Nephron (organoid): Measurements from ENCODE around the gene MICALL1.

ENCODE experiments used
- H3K27ac Mint-ChIP-seq, 3 experiments: 2 replicates each; pipeline ENCODE4 v1.8.0; 2020; ENCODE audit warnings: mixed read lengths in 3 of 3, mild to moderate bottlenecking in 2 of 3, moderate library complexity in 1 of 3
- H3K27me3 Mint-ChIP-seq: 2 replicates; pipeline ENCODE4 v1.8.0; 2021; ENCODE audit warnings: low read depth, mild to moderate bottlenecking, moderate library complexity, mixed read lengths
- H3K36me3 Mint-ChIP-seq: 2 replicates; pipeline ENCODE4 v1.8.0; 2020; ENCODE audit warnings: low read depth, mixed read lengths
- H3K4me1 Mint-ChIP-seq: 2 replicates; pipeline ENCODE4 v1.8.0; 2020; ENCODE audit warnings: mixed read lengths
- H3K4me3 Mint-ChIP-seq, 3 experiments: 2 replicates each; pipeline ENCODE4 v1.8.0; 2020; ENCODE audit warnings: mild to moderate bottlenecking in 3 of 3, mixed read lengths in 3 of 3, moderate library complexity in 2 of 3
- H3K9me3 Mint-ChIP-seq: 2 replicates; pipeline ENCODE4 v1.8.0; 2020; ENCODE audit warnings: mixed read lengths
- CTCF ChIP-seq, 3 experiments: fragments of 200-600 bp; sonication (generic); IDR thresholded peaks; one replicate each; pipeline ENCODE4 v1.5.0; 2021; ENCODE audit warnings: antibody characterized with exemption in 3 of 3; ENCODE audit not compliant: unreplicated experiment in 3 of 3

The MICALL1 gene

GRCh38 chr22:37880668-37881440 is 25.2 kb upstream of the MICALL1 start:
- H3K27ac Mint-ChIP-seq: peak overlapping the region in 2 of 3 experiments; percentile 70 to 77
- H3K27me3 Mint-ChIP-seq: no peaks in the 10 kb centered on the region
- peaks cover 58% of the 10 kb centered on the region for H3K36me3 Mint-ChIP-seq
- H3K9me3 Mint-ChIP-seq: no peaks in the 10 kb centered on the region
- H3K4me3 Mint-ChIP-seq: no peak overlapping the region
- TF ChIP-seq CTCF (IDR thresholded peaks at IDR 0.05; ENCODE audit: unreplicated experiment in 3 of 3): no peak
- peaks cover 15% of the 10 kb centered on the region for H3K4me1 Mint-ChIP-seq

- H3K27me3 Mint-ChIP-seq: no peaks in the 10 kb centered on the region
- no peaks in the 10 kb centered on the region for H3K9me3 Mint-ChIP-seq
- peaks cover 29% of the 10 kb centered on the region for H3K4me1 Mint-ChIP-seq
- H3K4me3 Mint-ChIP-seq: peak overlapping the region in 1 of 3 experiments; percentile 2
- H3K36me3 Mint-ChIP-seq: peaks cover 52% of the 10 kb centered on the region
- TF ChIP-seq CTCF (IDR thresholded peaks at IDR 0.05; ENCODE audit: unreplicated experiment in 3 of 3): no peak
- H3K27ac Mint-ChIP-seq: peak overlapping the region; percentile 91 to 94 (median 93)
Observed at GRCh38 chr22:37884420-37884819, 21.7 kb upstream of the MICALL1 start.

DNA sequence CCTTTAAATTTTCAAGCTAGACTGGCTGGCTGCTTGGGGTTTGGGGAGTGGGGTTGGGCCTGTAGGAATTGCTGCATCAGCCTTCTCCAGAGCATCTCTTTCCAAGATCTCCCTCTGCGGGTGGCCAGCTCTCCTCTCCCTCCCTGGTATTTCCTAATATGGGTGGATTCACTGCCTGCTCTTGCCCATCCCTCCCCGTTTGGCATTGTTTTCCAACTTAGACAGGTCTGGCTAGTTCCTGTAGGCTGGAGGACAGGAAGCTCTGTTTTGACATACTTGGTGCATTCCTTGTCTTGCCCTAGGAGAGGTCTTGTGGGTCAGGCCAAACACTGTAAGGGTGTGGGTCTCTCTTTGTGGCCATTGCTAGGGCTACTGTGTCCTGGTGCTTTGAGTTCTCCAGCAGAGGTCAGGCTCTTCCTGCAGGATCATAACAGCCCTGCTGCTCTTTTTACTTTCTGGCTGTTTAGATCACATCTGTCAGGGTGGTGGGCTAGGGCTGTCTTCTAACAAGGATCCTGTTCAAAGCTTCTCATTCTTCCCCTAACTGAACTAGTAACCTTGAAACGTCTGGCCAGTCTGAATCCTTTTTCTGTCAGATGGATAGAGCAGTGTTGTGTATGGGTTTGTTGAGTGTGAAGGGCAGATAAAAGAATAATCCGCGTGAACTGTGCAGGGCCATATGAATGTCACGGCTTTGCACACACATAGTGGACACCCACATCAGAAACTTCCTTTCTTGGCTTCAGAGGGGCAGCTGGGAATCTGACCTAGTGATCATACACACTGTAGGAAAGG is 18.3 kb upstream of the MICALL1 start:
- Mint-ChIP-seq H3K27me3 (peaks cover under 1% of the 10 kb centered on the region), H3K4me3 (peak overlapping the region in 2 of 3 experiments; percentile 5 to 26), H3K36me3 (peaks cover 52% of the 10 kb centered on the region), H3K27ac (peak overlapping the region; percentile 83 to 98 (median 96)), H3K4me1 (peaks cover 43% of the 10 kb centered on the region), H3K9me3 (no peaks in the 10 kb centered on the region)
- peak; percentile 38 to 46 (median 41) for TF ChIP-seq CTCF (IDR thresholded peaks at IDR 0.05; ENCODE audit: unreplicated experiment in 3 of 3)

GRCh38 chr22:37891926-37892325 is 14.2 kb upstream of the MICALL1 start:
- Mint-ChIP-seq H3K9me3 (no peaks in the 10 kb centered on the region), H3K27me3 (peaks cover 3% of the 10 kb centered on the region), H3K4me1 (peaks cover 54% of the 10 kb centered on the region), H3K4me3 (no peak overlapping the region), H3K27ac (peak overlapping the region in 2 of 3 experiments; percentile 7 to 11), H3K36me3 (peaks cover 35% of the 10 kb centered on the region)
- no peak for TF ChIP-seq CTCF (IDR thresholded peaks at IDR 0.05; ENCODE audit: unreplicated experiment in 3 of 3)

DNA sequence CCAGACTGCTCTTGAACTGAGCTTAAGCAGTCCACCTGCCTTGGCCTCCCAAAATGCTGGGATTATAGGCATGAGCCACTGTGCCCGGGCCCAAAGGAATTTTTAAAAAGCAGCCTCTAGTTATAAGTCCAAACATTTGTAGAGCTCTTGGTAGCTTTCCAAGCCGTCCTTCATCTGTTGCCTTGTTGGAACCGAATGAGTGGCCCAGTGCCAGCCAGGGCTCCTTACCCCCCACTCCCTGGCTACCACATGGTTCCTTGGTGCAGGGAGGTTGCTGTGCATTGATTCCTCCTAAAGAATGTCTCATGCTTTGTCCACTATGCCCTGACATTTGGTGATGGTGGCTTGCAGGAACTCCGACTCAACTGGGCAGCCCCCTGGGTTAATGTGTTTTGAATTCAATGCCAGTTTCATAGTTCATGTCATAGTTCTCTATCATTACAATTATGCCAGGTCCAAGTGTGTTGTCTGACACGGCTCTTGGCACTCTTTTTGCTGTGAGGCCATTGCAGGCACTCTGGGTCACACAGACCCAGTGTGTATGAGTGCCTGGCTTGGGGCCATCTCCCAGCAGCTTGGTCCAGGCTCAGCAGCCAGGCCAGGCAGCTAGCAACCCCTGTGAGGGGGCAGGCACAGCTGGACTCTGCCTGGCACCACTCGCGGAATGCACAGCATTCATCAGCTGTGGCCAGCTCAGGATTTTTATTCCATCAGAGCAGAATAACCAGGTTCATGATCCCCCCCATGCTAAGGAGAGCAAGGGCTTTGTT is 13.3 kb upstream of the MICALL1 start:
- Mint-ChIP-seq H3K4me3 (no peak overlapping the region), H3K36me3 (peaks cover 30% of the 10 kb centered on the region), H3K4me1 (peaks cover 51% of the 10 kb centered on the region), H3K27ac (peak overlapping the region; percentile 11 to 46 (median 13)), H3K27me3 (peaks cover 3% of the 10 kb centered on the region), H3K9me3 (no peaks in the 10 kb centered on the region)
- no peak for TF ChIP-seq CTCF (IDR thresholded peaks at IDR 0.05; ENCODE audit: unreplicated experiment in 3 of 3)
